Endothelial cell of umbilical vein (primary cell): Measurements from ENCODE around the gene NEK7. TPM values are rescaled to one million over a fixed set of nuclear protein-coding genes. Genes with fewer than 3 reads are reported as not detected.

Experiments used
- BruUV-seq: library from RNA; stranded (reverse); fragments of 400-500 nt; replicated peaks from 2 replicates; lab custom pipeline; 2021; lab: Mats Ljungman, UMichigan
- CTCF ChIA-PET: fragments of 300-600, 350-600 bp; sonication (Branson Sonifier 250); formaldehyde crosslinking; loops from one replicate; lab custom pipeline; 2021; ENCODE audit warnings: antibody characterized with exemption, inconsistent platforms; lab: Charles Lee
- POLR2A ChIA-PET: fragments of 300-600, 350-600 bp; sonication (Branson Sonifier 250); formaldehyde crosslinking; loops from one replicate; lab custom pipeline; 2021; ENCODE audit warnings: antibody characterized with exemption, inconsistent platforms; lab: Charles Lee
- DNase-seq: peaks from one replicate; pipeline ENCODE4 v3.0.0-alpha.2; 2011; ENCODE audit warnings: low read depth, low spot score
- FAIRE-seq: peaks from 2 replicates; lab custom pipeline; 2011; peaks lifted over from hg19 to GRCh38; lab: Jason Lieb, UNC
- H2AFZ ChIP-seq: 2 replicates; pipeline ENCODE4 v1.6.0; 2012; ENCODE audit warnings: low read depth, low read length, control low read depth, inconsistent platforms
- H3K27ac ChIP-seq: 2 replicates; pipeline ENCODE4 v1.5.1; 2011; ENCODE audit warnings: low read depth, mild to moderate bottlenecking, control low read depth, low read length, moderate library complexity; ENCODE audit not compliant: insufficient read depth
- H3K27me3 ChIP-seq, 2 experiments: 2 replicates each; pipeline versions ENCODE4 v1.6.0 to v1.6.1; 2011; ENCODE audit warnings: low read length in 2 of 2, mixed read lengths in 1 of 2; ENCODE audit not compliant: control insufficient read depth in 2 of 2, insufficient read depth in 2 of 2
- H3K36me3 ChIP-seq, 2 experiments: 2 replicates in 1 of 2; 3 replicates in 1 of 2; pipeline ENCODE4 v1.5.1; 2011; ENCODE audit warnings: low read length in 2 of 2, mild to moderate bottlenecking in 1 of 2, moderate library complexity in 1 of 2; ENCODE audit not compliant: control insufficient read depth in 2 of 2, insufficient read depth in 2 of 2; ENCODE audit errors: extremely low read depth in 1 of 2
- H3K4me1 ChIP-seq: 3 replicates; pipeline ENCODE4 v1.5.1; 2011; ENCODE audit warnings: mild to moderate bottlenecking, low read length; ENCODE audit not compliant: control insufficient read depth, insufficient read depth; ENCODE audit errors: extremely low read depth
- H3K4me2 ChIP-seq: 2 replicates; pipeline ENCODE4 v1.6.1; 2011; ENCODE audit warnings: low read length, control low read depth, mixed read lengths; ENCODE audit not compliant: insufficient read depth
- H3K4me3 ChIP-seq, 3 experiments: fragments of 200-600 bp in 1 of 3; sonication (generic), shearing (Covaris generic) in 1 of 3; replicated peaks in 1 of 3; 2 replicates each; pipeline ENCODE4 v1.5.1; 2011 to 2016; ENCODE audit warnings: control low read depth in 3 of 3, low read length in 3 of 3, mild to moderate bottlenecking in 2 of 3, inconsistent platforms in 1 of 3, low read depth in 1 of 3, moderate library complexity in 1 of 3; ENCODE audit not compliant: insufficient read depth in 1 of 3
- H3K79me2 ChIP-seq: 2 replicates; pipeline ENCODE4 v1.6.0; 2012; ENCODE audit warnings: low read length, inconsistent platforms; ENCODE audit not compliant: control insufficient read depth, insufficient read depth
- H3K9ac ChIP-seq: replicated peaks from 2 replicates; pipeline ENCODE3; 2011; ENCODE audit warnings: low read length, control low read depth; ENCODE audit not compliant: insufficient read depth; ENCODE audit errors: extremely low read depth
- H3K9me1 ChIP-seq: replicated peaks from 3 replicates; pipeline ENCODE4 v1.6.0; 2011; ENCODE audit warnings: mild to moderate bottlenecking, low read length; ENCODE audit not compliant: control insufficient read depth, insufficient read depth; ENCODE audit errors: extremely low read depth
- H3K9me3 ChIP-seq: replicated peaks from 2 replicates; pipeline ENCODE4 v1.5.1; 2012; ENCODE audit warnings: low read length, inconsistent platforms; ENCODE audit not compliant: control insufficient read depth, insufficient read depth
- H4K20me1 ChIP-seq: replicated peaks from 2 replicates; pipeline ENCODE3; 2011; ENCODE audit warnings: mild to moderate bottlenecking, low read length; ENCODE audit not compliant: control insufficient read depth, insufficient read depth; ENCODE audit errors: extremely low read depth
- EZH2 ChIP-seq: IDR thresholded peaks from 2 replicates; pipeline ENCODE4 v1.6.1; 2012; ENCODE audit warnings: borderline replicate concordance, low read depth, mild to moderate bottlenecking, moderate library complexity, low read length, inconsistent platforms; ENCODE audit not compliant: severe bottlenecking
- FOS ChIP-seq: IDR thresholded peaks from 2 replicates; pipeline ENCODE4 v1.6.1; 2011; ENCODE audit warnings: mild to moderate bottlenecking, low read length, moderate library complexity, borderline replicate concordance; ENCODE audit not compliant: insufficient read depth
- GATA2 ChIP-seq: IDR thresholded peaks from 2 replicates; pipeline ENCODE4 v1.7.0; 2011; ENCODE audit warnings: low read depth, mild to moderate bottlenecking, moderate library complexity, mixed read lengths, low read length; ENCODE audit not compliant: insufficient read length, insufficient read depth
- JUN ChIP-seq: IDR thresholded peaks from 2 replicates; pipeline ENCODE4 v1.6.1; 2011; ENCODE audit warnings: borderline replicate concordance, low read depth; ENCODE audit not compliant: insufficient read length, insufficient read depth
- MYC ChIP-seq: IDR thresholded peaks from one replicate; pipeline ENCODE4 v1.6.1; 2011; ENCODE audit warnings: mild to moderate bottlenecking, low read depth, low read length
- POLR2A ChIP-seq: IDR thresholded peaks from 2 replicates; pipeline ENCODE4 v1.6.1; 2012; ENCODE audit warnings: low read depth, mild to moderate bottlenecking, control low read depth, low read length
- POLR2AphosphoS5 ChIP-seq: IDR thresholded peaks from 2 replicates; pipeline ENCODE4 v1.6.1; 2012; ENCODE audit warnings: low read depth, mild to moderate bottlenecking, control low read depth, low read length, moderate library complexity; ENCODE audit not compliant: insufficient read depth
- dilution Hi-C: fragments of 300-500 bp; cut with MboI; formaldehyde crosslinking; loops from one replicate; pipeline ENCODE4 v1.15.0; 2019; ENCODE audit warnings: low sequenced_read_pairs; ENCODE audit not compliant: extremely low pct_ligation_motif_present
- intact Hi-C: fragments of 100-400 bp; cut with micrococcal nuclease; formaldehyde crosslinking; loops from one replicate; pipeline ENCODE4 v1.10.0; 2022
- polyA plus RNA-seq, 4 experiments: library from polyadenylated mRNA; depleted of rRNA in 3 of 4; stranded (reverse) in 3 of 4; unstranded in 1 of 4; fragments of >200 nt; gene quantifications; 2 replicates each; pipeline versions ENCODE4 v1.2.1 to v1.2.3, GENCODE V29; 2011 to 2012; ENCODE audit warnings: missing spikeins in 1 of 4
- total RNA-seq: library from RNA; stranded (reverse); gene quantifications from 2 replicates; pipeline ENCODE4 v1.2.3, GENCODE V29; 2021
- TF ChIP-seq, protein P1 (sequence below), 2 donors: IDR thresholded peaks; 1 replicate in 1 of 2; 2 replicates in 1 of 2; pipeline ENCODE4 v1.5.1; 2011; ENCODE audit warnings: low read length in 2 of 2, mild to moderate bottlenecking in 2 of 2, moderate library complexity in 2 of 2, control low read depth in 1 of 2, inconsistent platforms in 1 of 2, low read depth in 1 of 2; ENCODE audit not compliant: insufficient read depth in 1 of 2; ENCODE audit errors: extremely low read depth in 1 of 2
- TF ChIP-seq, protein P2 (sequence below): IDR thresholded peaks from 2 replicates; pipeline ENCODE4 v1.6.1; 2011; ENCODE audit not compliant: insufficient read depth, insufficient read length

The NEK7 gene
- total and polyA plus RNA-seq, 2 donors (not counting 3 experiments of a cell fraction or from before 2014, with no cell fraction given), result 22.6 to 45.7 TPM

DNA sequence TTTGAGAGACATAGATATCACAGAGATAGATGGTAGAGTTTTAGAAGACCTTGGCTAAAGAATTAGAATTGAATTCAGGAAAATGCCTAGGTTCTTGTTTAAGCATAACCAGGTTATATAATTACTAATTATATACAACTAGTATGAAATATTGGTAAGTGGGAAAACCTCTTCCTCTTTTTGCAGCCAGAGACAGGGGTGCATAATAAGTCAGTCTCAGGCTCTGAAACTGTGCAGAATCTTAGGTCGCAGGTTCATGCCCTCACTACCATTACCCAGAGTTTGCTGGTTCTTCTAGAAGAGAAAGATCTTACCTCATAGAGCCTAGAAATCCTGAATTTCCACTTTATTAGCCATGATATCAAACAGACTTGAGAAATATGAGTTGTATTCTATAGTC lies 183.3 kb downstream of the NEK7 start:
- dilution Hi-C loops (no loop called here), intact Hi-C loops (no loop called here)
- CTCF ChIA-PET, result no interaction called here
- H4K20me1 ChIP-seq, result no peaks in the 10 kb centered on the region
- H3K27me3 ChIP-seq, result no peaks in the 10 kb centered on the region
- no peak overlapping the region for H2AFZ ChIP-seq
- H3K36me3 ChIP-seq, result no peaks in the 10 kb centered on the region
- H3K4me1 ChIP-seq, result no peaks in the 10 kb centered on the region
- H3K4me2 ChIP-seq, result no peak overlapping the region
- H3K9me3 ChIP-seq, result no peaks in the 10 kb centered on the region
- no peak for DNase-seq
- H3K79me2 ChIP-seq, result no peaks in the 10 kb centered on the region
- no peaks in the 10 kb centered on the region for H3K9me1 ChIP-seq
- POLR2A ChIA-PET, result no interaction called here
- TF ChIP-seq GATA2 (no peak), JUN (no peak), EZH2 (no peak), POLR2AphosphoS5 (no peak), MYC (no peak), FOS (no peak), POLR2A (no peak)
- TF ChIP-seq, protein P1, sequence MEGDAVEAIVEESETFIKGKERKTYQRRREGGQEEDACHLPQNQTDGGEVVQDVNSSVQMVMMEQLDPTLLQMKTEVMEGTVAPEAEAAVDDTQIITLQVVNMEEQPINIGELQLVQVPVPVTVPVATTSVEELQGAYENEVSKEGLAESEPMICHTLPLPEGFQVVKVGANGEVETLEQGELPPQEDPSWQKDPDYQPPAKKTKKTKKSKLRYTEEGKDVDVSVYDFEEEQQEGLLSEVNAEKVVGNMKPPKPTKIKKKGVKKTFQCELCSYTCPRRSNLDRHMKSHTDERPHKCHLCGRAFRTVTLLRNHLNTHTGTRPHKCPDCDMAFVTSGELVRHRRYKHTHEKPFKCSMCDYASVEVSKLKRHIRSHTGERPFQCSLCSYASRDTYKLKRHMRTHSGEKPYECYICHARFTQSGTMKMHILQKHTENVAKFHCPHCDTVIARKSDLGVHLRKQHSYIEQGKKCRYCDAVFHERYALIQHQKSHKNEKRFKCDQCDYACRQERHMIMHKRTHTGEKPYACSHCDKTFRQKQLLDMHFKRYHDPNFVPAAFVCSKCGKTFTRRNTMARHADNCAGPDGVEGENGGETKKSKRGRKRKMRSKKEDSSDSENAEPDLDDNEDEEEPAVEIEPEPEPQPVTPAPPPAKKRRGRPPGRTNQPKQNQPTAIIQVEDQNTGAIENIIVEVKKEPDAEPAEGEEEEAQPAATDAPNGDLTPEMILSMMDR (IDR thresholded peaks at IDR 0.05; ENCODE audit: extremely low read depth in 1 of 2, insufficient read depth in 1 of 2, low read depth in 1 of 2, low read length in 2 of 2), result no peak
- TF ChIP-seq, protein P2, sequence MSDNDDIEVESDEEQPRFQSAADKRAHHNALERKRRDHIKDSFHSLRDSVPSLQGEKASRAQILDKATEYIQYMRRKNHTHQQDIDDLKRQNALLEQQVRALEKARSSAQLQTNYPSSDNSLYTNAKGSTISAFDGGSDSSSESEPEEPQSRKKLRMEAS, result no peak
- H3K4me3 ChIP-seq, result no peak overlapping the region
- BruUV-seq, result no TSS peak
- H3K27ac ChIP-seq, result no peak overlapping the region
- no peak overlapping the region for H3K9ac ChIP-seq
- no peak for FAIRE-seq
